Left ventricle myocardium superior (tissue), 1 donor: ENCODE results near the gene PPP1R18. TPM values are rescaled to one million over a fixed set of nuclear protein-coding genes. Genes with fewer than 3 reads are reported as not detected.
"Not testable (repeated sequence)": the region's sequence is repeated elsewhere in the genome, so short reads cannot be mapped to it uniquely, and the experiment has no call there.

ENCODE experiments used
- ATAC-seq: fragments of 200-7000 bp; cut with Tn5 transposase; one replicate; pipeline ENCODE4 v1.9.1; 2020; ENCODE audit warnings: mild to moderate bottlenecking, moderate library complexity
- DNase-seq: peaks from one replicate; pipeline ENCODE4 v3.0.0-alpha.2; 2020
- intact Hi-C: fragments of 100-400 bp; cut with micrococcal nuclease; formaldehyde crosslinking; loops from one replicate; pipeline ENCODE4 v1.11.0; 2022
- long read RNA-seq: library from polyadenylated mRNA; unstranded; transcript quantifications from one replicate; pipeline ENCODE4 v2.0.0, GENCODE V29; 2021
- total RNA-seq: library from RNA; stranded (reverse); fragmentation: NEBNext Ultra II Directional; extraction: Animal tissue kit (Norgen Biotek cat#: 25700); gene quantifications from one replicate; pipeline ENCODE4 v1.2.1, GENCODE V29; 2021
- donor health status: DM: no; HTN: yes; CAD: no; lungs with severe emphysema.

The PPP1R18 gene
- 15.0 TPM for total RNA-seq
- long read RNA-seq, partial matches to known transcripts: 1 of 3 reads
- long read RNA-seq, other reads (novel, unspliced or antisense): 0 of 3 reads

GRCh38 chr6:30686009-30686907 lies at the start of gene PPP1R18:
PPP1R18 (minus strand) TSS chr6:30686645; CDS start chr6:30686018, 627 bp downstream.
- DNase-seq: peak; percentile 90
- intact Hi-C loops: no loop called here
- ATAC-seq: peak; percentile 69

- DNase-seq (no peak), ATAC-seq (no peak)
- intact Hi-C loops: no loop called here
These were observed 49.3 kb upstream of the PPP1R18 start for GRCh38 chr6:30735668-30736314.

GRCh38 chr6:30732237-30732943 lies 45.9 kb upstream of the PPP1R18 start:
- DNase-seq: no peak
- intact Hi-C loops: no loop called here
- no peak for ATAC-seq

GRCh38 chr6:30730601-30731435 lies 44.4 kb upstream of the PPP1R18 start:
- ATAC-seq (peak; percentile 78), DNase-seq (peak; percentile 83)
- intact Hi-C loops: no loop called here

- DNase-seq (no peak), ATAC-seq (no peak)
- intact Hi-C loops: no loop called here
These were observed 41.6 kb upstream of the PPP1R18 start for GRCh38 chr6:30727920-30728553.

GRCh38 chr6:30726506-30727413 lies 40.3 kb upstream of the PPP1R18 start:
- ATAC-seq: no peak
- intact Hi-C loops: no loop called here
- no peak for DNase-seq

GRCh38 chr6:30725713-30726505 lies 39.5 kb upstream of the PPP1R18 start:
- ATAC-seq (no peak), DNase-seq (no peak)
- intact Hi-C loops: no loop called here

GRCh38 chr6:30724906-30725667 lies 38.6 kb upstream of the PPP1R18 start:
- DNase-seq (no peak), ATAC-seq (no peak)
- intact Hi-C loops: no loop called here

GRCh38 chr6:30723843-30724741 lies 37.6 kb upstream of the PPP1R18 start:
- intact Hi-C loops: loop anchor here (2.0 kb wide), 1 partner anchor 45 kb away; no protein-coding TSS in a partner anchor
- ATAC-seq, DNase-seq: not testable (repeated sequence)

GRCh38 chr6:30723159-30723842 lies 36.9 kb upstream of the PPP1R18 start:
- not testable (repeated sequence) for DNase-seq

GRCh38 chr6:30722280-30723112 lies 36.1 kb upstream of the PPP1R18 start:
- ATAC-seq: peak; percentile 8

More at GRCh38 chr6:30723159-30723842, 36.9 kb upstream of the PPP1R18 start:
- intact Hi-C loops: loop anchor here (2.0 kb wide), 1 partner anchor 44 kb away; no protein-coding TSS in a partner anchor
- ATAC-seq: not testable (repeated sequence)

GRCh38 chr6:30722025-30722279 lies 35.5 kb upstream of the PPP1R18 start:
- DNase-seq: peak; percentile 53
- ATAC-seq: not testable (repeated sequence)
- intact Hi-C loops: loop anchor here (2.0 kb wide), 1 partner anchor 43 kb away; no protein-coding TSS in a partner anchor

More at GRCh38 chr6:30722280-30723112, 36.1 kb upstream of the PPP1R18 start:
- peak; percentile 89 for DNase-seq
- intact Hi-C loops: loop anchor here (2.0 kb wide), 1 partner anchor 44 kb away; no protein-coding TSS in a partner anchor
